ENCODE data around the gene IQCM.

GRCh38 chr4:149784018-149784417 is 31.6 kb downstream of the IQCM start:
- TF ChIP-seq CTCF (IDR thresholded peaks at IDR 0.05) (no peak), POLR2A (IDR thresholded peaks at IDR 0.05) (no peak)

All from esophagus squamous epithelium (tissue), 4 donors.